HG03039 (cell line): ENCODE measurements around the gene MOCS3.

ENCODE experiments used
- ATAC-seq: cut with Tn5 transposase; IDR thresholded peaks from one replicate; pipeline ENCODE4 v1.9.1; 2021; ENCODE audit warnings: mild to moderate bottlenecking, moderate library complexity; ENCODE audit not compliant: unreplicated experiment

The MOCS3 gene

GRCh38 chr20:51009303-51010042, 50.9 kb downstream of the MOCS3 start:
- no peak for ATAC-seq

- no peak for ATAC-seq
Measured at GRCh38 chr20:51010043-51010365, 51.4 kb downstream of the MOCS3 start.

GRCh38 chr20:51010932-51011331, 52.3 kb downstream of the MOCS3 start:
- ATAC-seq: no peak

GRCh38 chr20:51011479-51011878, 52.9 kb downstream of the MOCS3 start:
- ATAC-seq: no peak

GRCh38 chr20:51012357-51012756, 53.7 kb downstream of the MOCS3 start:
- no peak for ATAC-seq
